Measurements from ENCODE around the gene AQP1. TPM values are rescaled to one million over a fixed set of nuclear protein-coding genes. Genes with fewer than 3 reads are reported as not detected.

The AQP1 gene
- total and polyA plus RNA-seq, 10 of the 15 experiments (the other 5 are each of a cell fraction or from before 2014, with no cell fraction given) = 0.03 to 0.64 TPM; not detected in 8

DNA sequence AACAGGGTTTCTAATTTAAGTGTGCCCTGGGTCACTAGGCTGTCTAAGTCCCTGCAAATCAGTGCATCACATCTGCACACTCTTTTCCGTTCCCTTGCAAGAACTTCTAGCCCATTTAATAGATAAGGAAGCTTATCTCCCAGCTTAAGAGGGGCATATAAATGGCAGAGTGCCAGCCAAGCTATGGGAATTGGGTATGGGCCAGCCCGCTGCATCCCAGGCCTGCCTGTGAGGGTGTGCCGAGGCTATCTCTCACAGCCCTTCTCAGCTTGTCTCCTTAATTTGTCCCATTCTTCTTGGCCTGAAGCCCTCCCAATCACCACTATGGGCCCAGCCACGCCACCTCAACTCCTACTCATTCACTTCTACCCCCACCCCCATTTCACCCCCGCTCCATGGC lies 14.7 kb downstream of the AQP1 start (continued):
- TF ChIP-seq, protein P1, sequence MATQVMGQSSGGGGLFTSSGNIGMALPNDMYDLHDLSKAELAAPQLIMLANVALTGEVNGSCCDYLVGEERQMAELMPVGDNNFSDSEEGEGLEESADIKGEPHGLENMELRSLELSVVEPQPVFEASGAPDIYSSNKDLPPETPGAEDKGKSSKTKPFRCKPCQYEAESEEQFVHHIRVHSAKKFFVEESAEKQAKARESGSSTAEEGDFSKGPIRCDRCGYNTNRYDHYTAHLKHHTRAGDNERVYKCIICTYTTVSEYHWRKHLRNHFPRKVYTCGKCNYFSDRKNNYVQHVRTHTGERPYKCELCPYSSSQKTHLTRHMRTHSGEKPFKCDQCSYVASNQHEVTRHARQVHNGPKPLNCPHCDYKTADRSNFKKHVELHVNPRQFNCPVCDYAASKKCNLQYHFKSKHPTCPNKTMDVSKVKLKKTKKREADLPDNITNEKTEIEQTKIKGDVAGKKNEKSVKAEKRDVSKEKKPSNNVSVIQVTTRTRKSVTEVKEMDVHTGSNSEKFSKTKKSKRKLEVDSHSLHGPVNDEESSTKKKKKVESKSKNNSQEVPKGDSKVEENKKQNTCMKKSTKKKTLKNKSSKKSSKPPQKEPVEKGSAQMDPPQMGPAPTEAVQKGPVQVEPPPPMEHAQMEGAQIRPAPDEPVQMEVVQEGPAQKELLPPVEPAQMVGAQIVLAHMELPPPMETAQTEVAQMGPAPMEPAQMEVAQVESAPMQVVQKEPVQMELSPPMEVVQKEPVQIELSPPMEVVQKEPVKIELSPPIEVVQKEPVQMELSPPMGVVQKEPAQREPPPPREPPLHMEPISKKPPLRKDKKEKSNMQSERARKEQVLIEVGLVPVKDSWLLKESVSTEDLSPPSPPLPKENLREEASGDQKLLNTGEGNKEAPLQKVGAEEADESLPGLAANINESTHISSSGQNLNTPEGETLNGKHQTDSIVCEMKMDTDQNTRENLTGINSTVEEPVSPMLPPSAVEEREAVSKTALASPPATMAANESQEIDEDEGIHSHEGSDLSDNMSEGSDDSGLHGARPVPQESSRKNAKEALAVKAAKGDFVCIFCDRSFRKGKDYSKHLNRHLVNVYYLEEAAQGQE (IDR thresholded peaks at IDR 0.05; ENCODE audit: low read depth, low read length) = no peak
- TF ChIP-seq KLF5 (IDR thresholded peaks at IDR 0.05; ENCODE audit: partially characterized antibody) (no peak), EED (IDR thresholded peaks at IDR 0.05; ENCODE audit: low read depth) (no peak)

DNA sequence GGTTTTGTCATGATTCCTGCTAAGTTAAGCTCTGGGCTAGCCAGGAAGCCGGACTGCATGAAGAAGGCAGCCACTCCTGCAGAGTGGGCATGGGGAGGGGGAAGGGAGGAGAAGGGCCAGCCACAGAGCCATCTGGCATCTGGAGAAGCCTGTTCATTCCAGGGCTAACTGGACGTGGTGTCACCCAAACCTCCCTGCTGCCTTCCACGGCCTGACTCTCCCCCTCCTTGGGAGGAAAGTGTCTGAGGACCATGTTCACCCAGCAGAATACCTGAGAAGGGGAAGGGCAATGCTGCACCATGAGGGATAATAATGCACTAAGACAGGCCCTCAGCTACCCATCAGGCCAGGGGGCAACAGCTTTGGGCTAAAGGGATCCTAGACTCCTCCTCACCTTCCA lies 15.4 kb downstream of the AQP1 start:
- FAIRE-seq = no peak
- H3K79me2 ChIP-seq (ENCODE audit: control insufficient read depth, insufficient read depth, low read length) = no peaks in the 10 kb centered on the region
- no peak for DNase-seq (ENCODE audit: low read depth, low spot score)
- in situ Hi-C loops (cut with MboI) (no loop called here), intact Hi-C loops (cut with micrococcal nuclease; ENCODE audit: unreplicated experiment) (no loop called here)
- no peak overlapping the region for H2AFZ ChIP-seq (ENCODE audit: control insufficient read depth, low read depth, low read length)
- ChIA-PET CTCF (no interaction called here), RAD21 (ENCODE audit: unreplicated experiment) (no interaction called here), SMC1A (ENCODE audit: uncharacterized antibody, unreplicated experiment) (no interaction called here), POLR2A (no interaction called here)
- WGBS (ENCODE audit: insufficient coverage, insufficient replicate concordance, low lambda C conversion rate, missing lambda C conversion rate) = 0% methylated on average over 2 of the region's 3 CpGs
- H3K9me3 ChIP-seq (replicated peaks; ENCODE audit: control insufficient read depth, insufficient read depth, low read length) = no peaks in the 10 kb centered on the region; the same call in 2 of the 3 replicates
- H3K4me3 ChIP-seq = no peak overlapping the region
- no peaks in the 10 kb centered on the region; a peak in 1 of 4 replicates for H3K27me3 ChIP-seq (replicated peaks in 1 of 2; ENCODE audit: control insufficient read depth in 2 of 2, insufficient read depth in 2 of 2, low read length in 1 of 2)
- BruUV-seq (replicated peaks) = no TSS peak
- no peaks in the 10 kb centered on the region for H4K20me1 ChIP-seq (ENCODE audit: control insufficient read depth, insufficient read depth)
- H3K4me2 ChIP-seq (ENCODE audit: control insufficient read depth, insufficient read depth) = no peak overlapping the region
- no peak overlapping the region for H3K27ac ChIP-seq (ENCODE audit: control insufficient read depth, insufficient read depth)
- H3K4me1 ChIP-seq (ENCODE audit: control insufficient read depth, insufficient read depth, low read length) = no peaks in the 10 kb centered on the region
- TF ChIP-seq ZNF384 (IDR thresholded peaks at IDR 0.05; ENCODE audit: borderline replicate concordance, low read depth, low read length) (no peak), PAX8 (IDR thresholded peaks at IDR 0.05) (no peak)
- no peaks in the 10 kb centered on the region for H3K36me3 ChIP-seq (ENCODE audit: control insufficient read depth in 2 of 2, insufficient read depth in 2 of 2, low read length in 1 of 2)
- no peak for ATAC-seq
- H3K9ac ChIP-seq (ENCODE audit: control insufficient read depth, insufficient read depth, low read length) = no peak overlapping the region
